ENCODE results near the gene XPR1.

- TF ChIP-seq CTCF (IDR thresholded peaks at IDR 0.05), result no peak
- no peak for TF ChIP-seq EZH2 (IDR thresholded peaks at IDR 0.05; ENCODE audit: borderline replicate concordance, insufficient read depth, low read depth, low read length, poor library complexity, severe bottlenecking)
Measured at GRCh38 chr1:180652792-180653191, 21.0 kb downstream of the XPR1 start.

Data from B cell (primary cell).